Measurements from ENCODE around the gene NOL4L. TPM values are rescaled to one million over a fixed set of nuclear protein-coding genes. Genes with fewer than 3 reads are reported as not detected.
A peak's percentile ranks its signal among the peaks of the same experiment; 100 is the strongest.

NOL4L gene
- total and polyA plus RNA-seq, 2 experiments from 2014 or later = 38.8 to 39.2 TPM

GRCh38 chr20:32497589-32498224, 87.4 kb downstream of the NOL4L start:
- H3K27me3 Mint-ChIP-seq (ENCODE audit: insufficient read depth, low read depth, poor library complexity) = peaks cover 9% of the 10 kb centered on the region
- peak overlapping the region; percentile 59 for H3K4me2 ChIP-seq
- H3K36me3 ChIP-seq (ENCODE audit: insufficient read depth) = no peaks in the 10 kb centered on the region
- peak overlapping the region; percentile 51; the same call in 1 of the 2 replicates for H3K27ac ChIP-seq (ENCODE audit: low read depth)
- H3K9me3 Mint-ChIP-seq = no peaks in the 10 kb centered on the region
- ATAC-seq = peak; percentile 72
- peaks cover 21% of the 10 kb centered on the region for H3K4me1 ChIP-seq (ENCODE audit: insufficient read depth)
- peaks cover 18% of the 10 kb centered on the region for H3K4me1 Mint-ChIP-seq
- H3K4me3 Mint-ChIP-seq = no peak overlapping the region; the same call in 2 of the 3 replicates
- peak overlapping the region; percentile 99 for H2AFZ ChIP-seq
- no peaks in the 10 kb centered on the region; the same call in 1 of the 2 replicates for H3F3A ChIP-seq (replicated peaks; ENCODE audit: low read depth)
- no peaks in the 10 kb centered on the region for H3K27me3 ChIP-seq (ENCODE audit: insufficient read depth)
- H3K79me2 ChIP-seq (replicated peaks; ENCODE audit: insufficient read depth) = no peaks in the 10 kb centered on the region
- 0 out of 2 replicates have a peak overlapping the region, but pooled peaks have one; percentile 32 for H3K27ac Mint-ChIP-seq
- no peaks in the 10 kb centered on the region for H3K9me2 ChIP-seq (ENCODE audit: insufficient read depth)
- H3K4me3 ChIP-seq = peak overlapping the region; percentile 23; the same call in 1 of the 2 replicates
- H4K20me1 ChIP-seq (replicated peaks; ENCODE audit: insufficient read depth) = no peaks in the 10 kb centered on the region
- DNase-seq (ENCODE audit: low spot score) = peak; percentile 53
- no peaks in the 10 kb centered on the region for H3K36me3 Mint-ChIP-seq (ENCODE audit: low read depth)
- TF ChIP-seq ZNF114 (CRISPR knock-in tag; IDR thresholded peaks at IDR 0.05) (no peak), ZNF462 (CRISPR knock-in tag; IDR thresholded peaks at IDR 0.05) (no peak), ETS1 (IDR thresholded peaks at IDR 0.05) (no peak), ZNF331 (CRISPR knock-in tag; IDR thresholded peaks at IDR 0.05; ENCODE audit: low read depth) (no peak), CTCF (conservative IDR thresholded peaks at IDR 0.05; ENCODE audit: low read depth in 2 of 2) (no peak), POLR2AphosphoS5 (IDR thresholded peaks at IDR 0.05; ENCODE audit: low read depth) (no peak), CREB1 (CRISPR knock-in tag; IDR thresholded peaks at IDR 0.05; ENCODE audit: low read depth) (no peak), STAT1 (IDR thresholded peaks at IDR 0.05; ENCODE audit: unreplicated experiment) (no peak), NANOG (IDR thresholded peaks at IDR 0.05; ENCODE audit: borderline replicate concordance) (no peak), EZH2phosphoT487 (IDR thresholded peaks at IDR 0.05; ENCODE audit: unreplicated experiment) (no peak), JUNB (IDR thresholded peaks at IDR 0.05; ENCODE audit: unreplicated experiment) (no peak), REST (IDR thresholded peaks at IDR 0.05; ENCODE audit: unreplicated experiment) (no peak), EZH2 (IDR thresholded peaks at IDR 0.05; ENCODE audit: low read depth, unreplicated experiment) (no peak)

Measured in GM23338 (cell line).